Measurements from ENCODE around the gene IGLON5. TPM values are rescaled to one million over a fixed set of nuclear protein-coding genes. Genes with fewer than 3 reads are reported as not detected.

Gene IGLON5
- total RNA-seq, 1 donor from 2014 or later: 44.8 TPM

GRCh38 chr19:51321799-51322198, 10.4 kb downstream of the IGLON5 start:
- no peaks in the 10 kb centered on the region for H3K27me3 Mint-ChIP-seq
- no peak for TF ChIP-seq CTCF (IDR thresholded peaks at IDR 0.05; ENCODE audit: unreplicated experiment)

GRCh38 chr19:51323481-51324166, 12.2 kb downstream of the IGLON5 start:
- peaks cover 16% of the 10 kb centered on the region for H3K36me3 Mint-ChIP-seq (ENCODE audit: insufficient read depth)
- peaks cover 5% of the 10 kb centered on the region for H3K4me1 Mint-ChIP-seq (ENCODE audit: low read depth)
- TF ChIP-seq CTCF (IDR thresholded peaks at IDR 0.05; ENCODE audit: unreplicated experiment): no peak
- no peak overlapping the region for H3K4me3 Mint-ChIP-seq (ENCODE audit: low read depth)
- H3K9me3 Mint-ChIP-seq (ENCODE audit: low read depth): no peaks in the 10 kb centered on the region
- no peak for DNase-seq (ENCODE audit: low spot score, unreplicated experiment)
- H3K27ac Mint-ChIP-seq: no peak overlapping the region
- no peaks in the 10 kb centered on the region for H3K27me3 Mint-ChIP-seq

More at GRCh38 chr19:51321799-51322198, 10.4 kb downstream of the IGLON5 start:
- DNase-seq (ENCODE audit: low spot score, unreplicated experiment): no peak
- Mint-ChIP-seq H3K9me3 (ENCODE audit: low read depth) (no peaks in the 10 kb centered on the region), H3K4me3 (ENCODE audit: low read depth) (no peak overlapping the region), H3K4me1 (ENCODE audit: low read depth) (peaks cover 4% of the 10 kb centered on the region), H3K27ac (no peak overlapping the region), H3K36me3 (ENCODE audit: insufficient read depth) (peaks cover 15% of the 10 kb centered on the region)

DNA sequence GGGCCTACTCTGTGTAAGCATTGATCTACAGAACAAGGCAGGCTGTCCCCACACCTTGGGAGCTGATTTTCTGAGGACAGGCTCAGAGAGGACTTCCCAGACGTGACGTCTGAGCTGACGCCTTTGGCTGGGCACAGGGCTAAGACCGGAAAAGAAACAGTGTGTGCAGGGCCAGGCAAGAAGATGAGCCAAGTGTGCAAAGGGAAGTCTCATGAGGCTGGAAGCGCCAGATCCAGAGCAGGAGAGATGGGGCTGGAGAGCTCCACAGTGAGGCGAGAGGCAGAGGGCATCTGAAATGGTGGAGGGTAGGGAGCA, 12.7 kb downstream of the IGLON5 start:
- TF ChIP-seq CTCF (IDR thresholded peaks at IDR 0.05; ENCODE audit: unreplicated experiment): no peak
- Mint-ChIP-seq H3K4me3 (ENCODE audit: low read depth) (no peak overlapping the region), H3K4me1 (ENCODE audit: low read depth) (peaks cover 5% of the 10 kb centered on the region), H3K27ac (no peak overlapping the region), H3K27me3 (no peaks in the 10 kb centered on the region), H3K9me3 (ENCODE audit: low read depth) (no peaks in the 10 kb centered on the region), H3K36me3 (ENCODE audit: insufficient read depth) (peaks cover 16% of the 10 kb centered on the region)
- DNase-seq (ENCODE audit: low spot score, unreplicated experiment): no peak

- Mint-ChIP-seq H3K9me3 (ENCODE audit: low read depth) (no peaks in the 10 kb centered on the region), H3K27ac (peak overlapping the region; percentile 16), H3K27me3 (no peaks in the 10 kb centered on the region), H3K4me1 (ENCODE audit: low read depth) (peaks cover 5% of the 10 kb centered on the region), H3K4me3 (ENCODE audit: low read depth) (no peak overlapping the region), H3K36me3 (ENCODE audit: insufficient read depth) (peaks cover 25% of the 10 kb centered on the region)
- no peak for TF ChIP-seq CTCF (IDR thresholded peaks at IDR 0.05; ENCODE audit: unreplicated experiment)
- DNase-seq (ENCODE audit: low spot score, unreplicated experiment): no peak
These were observed 13.9 kb downstream of the IGLON5 start for GRCh38 chr19:51325161-51325976.

DNA sequence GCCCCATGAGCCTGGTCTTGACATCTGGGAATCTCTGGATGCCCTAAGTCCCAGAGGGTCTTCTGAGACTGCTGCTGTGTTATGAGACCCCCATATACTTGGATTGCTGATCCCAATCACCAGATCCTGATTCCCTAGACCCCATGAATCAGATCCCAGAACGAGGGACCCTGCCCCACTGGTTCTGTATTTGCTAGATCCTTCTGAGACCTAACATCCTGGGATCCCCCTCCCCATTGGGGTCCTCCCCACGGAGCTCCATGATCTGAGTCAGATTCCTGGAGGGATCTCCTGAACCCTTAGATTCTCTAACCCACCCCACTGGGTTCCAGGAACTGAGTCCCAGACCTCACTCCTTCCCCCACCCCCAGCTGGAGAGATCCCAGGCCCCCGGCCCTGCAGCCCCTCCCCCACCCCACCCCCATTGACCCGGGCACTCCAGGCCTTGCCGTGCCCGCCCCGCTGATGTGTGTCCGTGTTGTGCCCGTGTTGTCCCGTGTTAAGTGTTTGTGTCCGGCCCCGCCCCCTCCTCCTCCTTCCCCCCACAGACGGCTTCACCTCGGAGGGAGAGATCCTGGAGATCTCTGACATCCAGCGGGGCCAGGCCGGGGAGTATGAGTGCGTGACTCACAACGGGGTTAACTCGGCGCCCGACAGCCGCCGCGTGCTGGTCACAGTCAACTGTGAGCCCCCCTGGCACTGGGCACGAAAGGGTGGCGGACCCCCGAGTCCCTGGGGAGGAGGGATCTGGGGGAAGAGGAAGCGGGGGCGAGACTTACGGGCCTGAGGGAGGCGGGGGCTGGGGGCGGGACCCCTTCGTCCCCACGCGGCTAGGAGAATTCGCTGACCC, 15.0 kb downstream of the IGLON5 start:
- Mint-ChIP-seq H3K9me3 (ENCODE audit: low read depth) (peaks cover 4% of the 10 kb centered on the region), H3K36me3 (ENCODE audit: insufficient read depth) (peaks cover 31% of the 10 kb centered on the region), H3K27ac (no peak overlapping the region), H3K4me3 (ENCODE audit: low read depth) (no peak overlapping the region), H3K27me3 (no peaks in the 10 kb centered on the region), H3K4me1 (ENCODE audit: low read depth) (peaks cover 1% of the 10 kb centered on the region)
- no peak for TF ChIP-seq CTCF (IDR thresholded peaks at IDR 0.05; ENCODE audit: unreplicated experiment)
- DNase-seq (ENCODE audit: low spot score, unreplicated experiment): no peak
